GM12878 (cell line): ENCODE data around the gene CAMKMT.

Source experiments
- BHLHE40 ChIP-seq, 2 experiments: fragments of 450-650 bp in 1 of 2; IDR thresholded peaks; 2 replicates each; pipeline ENCODE4 v1.6.1; 2011 to 2017; ENCODE audit warnings: low read depth in 2 of 2, borderline replicate concordance in 1 of 2, improper control_type of control experiment in 1 of 2, low read length in 1 of 2, mild to moderate bottlenecking in 1 of 2
- EGR1 ChIP-seq, 2 experiments: IDR thresholded peaks; 1 replicate in 1 of 2; 2 replicates in 1 of 2; pipeline ENCODE4 v1.6.1; 2011 to 2012; ENCODE audit warnings: low read depth in 2 of 2, low read length in 2 of 2, borderline replicate concordance in 1 of 2, mild to moderate bottlenecking in 1 of 2, moderate library complexity in 1 of 2
- IKZF1 ChIP-seq: fragments of 450-650 bp; conservative IDR thresholded peaks from 2 replicates; pipeline ENCODE4 v1.6.1; 2017; ENCODE audit warnings: antibody characterized with exemption, mild to moderate bottlenecking
- TARDBP ChIP-seq: IDR thresholded peaks from 2 replicates; pipeline ENCODE4 v1.6.1; 2016; ENCODE audit warnings: borderline replicate concordance
- ZNF274 ChIP-seq: IDR thresholded peaks from one replicate; pipeline ENCODE4 v1.8.0; 2011; ENCODE audit not compliant: insufficient read length, insufficient read depth
- TF ChIP-seq, protein P1 (sequence below): IDR thresholded peaks from 2 replicates; pipeline ENCODE4 v1.6.1; 2011; ENCODE audit warnings: low read depth, mild to moderate bottlenecking, low read length, moderate library complexity, borderline replicate concordance; ENCODE audit errors: extremely low read depth
- TF ChIP-seq, protein P2 (sequence below): IDR thresholded peaks from 2 replicates; pipeline ENCODE4 v1.6.1; 2012; ENCODE audit warnings: low read length, inconsistent platforms
- TF ChIP-seq, protein P3 (sequence below), 3 experiments: IDR thresholded peaks in 2 of 3; conservative IDR thresholded peaks in 1 of 3; 2 replicates each; pipeline ENCODE4 v1.5.1; 2011; ENCODE audit warnings: low read depth in 3 of 3, low read length in 3 of 3, mild to moderate bottlenecking in 3 of 3, control low read depth in 2 of 3, moderate library complexity in 2 of 3, inconsistent platforms in 1 of 3, mixed read lengths in 1 of 3; ENCODE audit not compliant: control insufficient read depth in 2 of 3, insufficient read depth in 1 of 3; ENCODE audit errors: extremely low read depth in 1 of 3
- TF ChIP-seq, protein P4 (sequence below): IDR thresholded peaks from 2 replicates; pipeline ENCODE4 v1.6.1; 2012; ENCODE audit warnings: low read depth, low read length, improper control_type of control experiment

DNA sequence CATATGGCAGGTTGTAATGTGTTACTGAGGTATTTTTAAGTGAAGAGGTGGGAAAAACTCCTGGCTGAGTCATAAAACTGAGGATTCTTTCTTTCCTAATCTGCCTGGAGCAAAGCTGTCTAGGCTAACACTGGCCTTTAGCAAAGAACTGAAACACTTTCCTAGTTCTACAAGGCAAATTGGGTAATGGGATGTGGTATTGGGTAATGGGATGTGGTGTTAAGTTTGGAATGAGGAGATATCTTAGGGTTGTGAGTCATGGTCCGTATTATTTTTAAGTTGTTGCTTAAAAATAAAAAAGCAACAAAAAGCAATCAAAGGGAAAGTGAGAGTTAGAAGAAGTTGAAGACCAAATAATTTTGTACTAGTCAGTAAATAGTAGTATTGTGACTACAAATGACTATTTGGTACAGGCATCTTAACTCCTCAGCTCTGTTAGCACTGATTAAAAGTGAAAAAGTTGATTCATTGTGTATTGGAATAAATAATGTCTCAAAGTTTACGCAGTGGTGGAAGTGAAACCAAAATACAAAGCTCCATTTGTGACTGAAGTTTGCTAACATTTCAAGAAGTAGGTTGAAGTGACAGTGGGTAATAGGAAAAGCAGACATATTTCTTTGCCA lies 216.8 kb downstream of the CAMKMT start:
- TF ChIP-seq IKZF1 (no peak), TARDBP (no peak), BHLHE40 (IDR thresholded peaks at IDR 0.05; ENCODE audit: borderline replicate concordance in 1 of 2, low read depth in 2 of 2, low read length in 1 of 2) (no peak), EGR1 (IDR thresholded peaks at IDR 0.05; ENCODE audit: borderline replicate concordance in 1 of 2, low read depth in 2 of 2, low read length in 2 of 2) (no peak), ZNF274 (no peak)
- TF ChIP-seq, protein P1, sequence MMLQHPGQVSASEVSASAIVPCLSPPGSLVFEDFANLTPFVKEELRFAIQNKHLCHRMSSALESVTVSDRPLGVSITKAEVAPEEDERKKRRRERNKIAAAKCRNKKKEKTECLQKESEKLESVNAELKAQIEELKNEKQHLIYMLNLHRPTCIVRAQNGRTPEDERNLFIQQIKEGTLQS, result no peak
- TF ChIP-seq, protein P2, sequence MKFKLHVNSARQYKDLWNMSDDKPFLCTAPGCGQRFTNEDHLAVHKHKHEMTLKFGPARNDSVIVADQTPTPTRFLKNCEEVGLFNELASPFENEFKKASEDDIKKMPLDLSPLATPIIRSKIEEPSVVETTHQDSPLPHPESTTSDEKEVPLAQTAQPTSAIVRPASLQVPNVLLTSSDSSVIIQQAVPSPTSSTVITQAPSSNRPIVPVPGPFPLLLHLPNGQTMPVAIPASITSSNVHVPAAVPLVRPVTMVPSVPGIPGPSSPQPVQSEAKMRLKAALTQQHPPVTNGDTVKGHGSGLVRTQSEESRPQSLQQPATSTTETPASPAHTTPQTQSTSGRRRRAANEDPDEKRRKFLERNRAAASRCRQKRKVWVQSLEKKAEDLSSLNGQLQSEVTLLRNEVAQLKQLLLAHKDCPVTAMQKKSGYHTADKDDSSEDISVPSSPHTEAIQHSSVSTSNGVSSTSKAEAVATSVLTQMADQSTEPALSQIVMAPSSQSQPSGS, result peak; percentile 56; the same call in 1 of the 2 replicates
- TF ChIP-seq, protein P3, sequence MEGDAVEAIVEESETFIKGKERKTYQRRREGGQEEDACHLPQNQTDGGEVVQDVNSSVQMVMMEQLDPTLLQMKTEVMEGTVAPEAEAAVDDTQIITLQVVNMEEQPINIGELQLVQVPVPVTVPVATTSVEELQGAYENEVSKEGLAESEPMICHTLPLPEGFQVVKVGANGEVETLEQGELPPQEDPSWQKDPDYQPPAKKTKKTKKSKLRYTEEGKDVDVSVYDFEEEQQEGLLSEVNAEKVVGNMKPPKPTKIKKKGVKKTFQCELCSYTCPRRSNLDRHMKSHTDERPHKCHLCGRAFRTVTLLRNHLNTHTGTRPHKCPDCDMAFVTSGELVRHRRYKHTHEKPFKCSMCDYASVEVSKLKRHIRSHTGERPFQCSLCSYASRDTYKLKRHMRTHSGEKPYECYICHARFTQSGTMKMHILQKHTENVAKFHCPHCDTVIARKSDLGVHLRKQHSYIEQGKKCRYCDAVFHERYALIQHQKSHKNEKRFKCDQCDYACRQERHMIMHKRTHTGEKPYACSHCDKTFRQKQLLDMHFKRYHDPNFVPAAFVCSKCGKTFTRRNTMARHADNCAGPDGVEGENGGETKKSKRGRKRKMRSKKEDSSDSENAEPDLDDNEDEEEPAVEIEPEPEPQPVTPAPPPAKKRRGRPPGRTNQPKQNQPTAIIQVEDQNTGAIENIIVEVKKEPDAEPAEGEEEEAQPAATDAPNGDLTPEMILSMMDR (IDR thresholded peaks at IDR 0.05 in 2 of 3, conservative IDR thresholded peaks at IDR 0.05 in 1 of 3; ENCODE audit: control insufficient read depth in 2 of 3, extremely low read depth in 1 of 3, insufficient read depth in 1 of 3, low read depth in 3 of 3, low read length in 3 of 3), result no peak
- TF ChIP-seq, protein P4, sequence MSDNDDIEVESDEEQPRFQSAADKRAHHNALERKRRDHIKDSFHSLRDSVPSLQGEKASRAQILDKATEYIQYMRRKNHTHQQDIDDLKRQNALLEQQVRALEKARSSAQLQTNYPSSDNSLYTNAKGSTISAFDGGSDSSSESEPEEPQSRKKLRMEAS, result no peak
